ENCODE results near the gene FAM20A. TPM values are rescaled to one million over a fixed set of nuclear protein-coding genes. Genes with fewer than 3 reads are reported as not detected.

Gene FAM20A
- total RNA-seq, 1 donor, result 63.3 TPM

GRCh38 chr17:68567035-68567434 is 34.1 kb downstream of the FAM20A start:
- no peak for TF ChIP-seq CTCF (IDR thresholded peaks at IDR 0.05; ENCODE audit: extremely low read depth, low read depth, low read length)
- Histone ChIP-seq H4K20me1 (ENCODE audit: insufficient read depth, low read length) (no peaks in the 10 kb centered on the region), H3K9me3 (ENCODE audit: low read depth, low read length) (no peaks in the 10 kb centered on the region), H3K4me1 (ENCODE audit: insufficient read depth, low read length) (no peaks in the 10 kb centered on the region), H2AFZ (ENCODE audit: low read length) (no peak overlapping the region), H3K4me3 (ENCODE audit: insufficient read depth, low read length) (no peak overlapping the region), H3K27ac (ENCODE audit: low read depth, low read length) (no peak overlapping the region), H3K4me2 (ENCODE audit: insufficient read depth, low read length) (no peak overlapping the region), H3K27me3 (ENCODE audit: insufficient read depth, low read length) (no peaks in the 10 kb centered on the region), H3K79me2 (ENCODE audit: insufficient read depth, low read length) (no peaks in the 10 kb centered on the region), H3K36me3 (ENCODE audit: insufficient read depth, low read length) (no peaks in the 10 kb centered on the region)
- no peak for DNase-seq (ENCODE audit: insufficient read length, low spot score, missing footprints)

- Histone ChIP-seq H3K4me3 (ENCODE audit: insufficient read depth, low read length) (no peak overlapping the region), H4K20me1 (ENCODE audit: insufficient read depth, low read length) (no peaks in the 10 kb centered on the region), H3K36me3 (ENCODE audit: insufficient read depth, low read length) (no peaks in the 10 kb centered on the region), H3K27me3 (ENCODE audit: insufficient read depth, low read length) (no peaks in the 10 kb centered on the region), H3K4me1 (ENCODE audit: insufficient read depth, low read length) (no peaks in the 10 kb centered on the region), H3K27ac (ENCODE audit: low read depth, low read length) (no peak overlapping the region), H3K4me2 (ENCODE audit: insufficient read depth, low read length) (no peak overlapping the region), H3K79me2 (ENCODE audit: insufficient read depth, low read length) (no peaks in the 10 kb centered on the region), H3K9me3 (ENCODE audit: low read depth, low read length) (no peaks in the 10 kb centered on the region), H2AFZ (ENCODE audit: low read length) (no peak overlapping the region)
- no peak for DNase-seq (ENCODE audit: insufficient read length, low spot score, missing footprints)
- no peak for TF ChIP-seq CTCF (IDR thresholded peaks at IDR 0.05; ENCODE audit: extremely low read depth, low read depth, low read length)
Measured at GRCh38 chr17:68566442-68566738, 34.8 kb downstream of the FAM20A start.

- H3K27ac ChIP-seq (ENCODE audit: low read depth, low read length), result no peak overlapping the region
- no peak for DNase-seq (ENCODE audit: insufficient read length, low spot score, missing footprints)
Measured at GRCh38 chr17:68565661-68566441, 35.3 kb downstream of the FAM20A start.

More at GRCh38 chr17:68565661-68566441, 35.3 kb downstream of the FAM20A start:
- Histone ChIP-seq H3K4me1 (ENCODE audit: insufficient read depth, low read length) (no peaks in the 10 kb centered on the region), H3K79me2 (ENCODE audit: insufficient read depth, low read length) (no peaks in the 10 kb centered on the region), H3K9me3 (ENCODE audit: low read depth, low read length) (no peaks in the 10 kb centered on the region), H3K36me3 (ENCODE audit: insufficient read depth, low read length) (no peaks in the 10 kb centered on the region), H2AFZ (ENCODE audit: low read length) (no peak overlapping the region), H3K4me2 (ENCODE audit: insufficient read depth, low read length) (no peak overlapping the region), H4K20me1 (ENCODE audit: insufficient read depth, low read length) (no peaks in the 10 kb centered on the region), H3K4me3 (ENCODE audit: insufficient read depth, low read length) (no peak overlapping the region), H3K27me3 (ENCODE audit: insufficient read depth, low read length) (no peaks in the 10 kb centered on the region)
- TF ChIP-seq CTCF (IDR thresholded peaks at IDR 0.05; ENCODE audit: extremely low read depth, low read depth, low read length), result no peak
